ENCODE results near the gene IRF4. TPM values are rescaled to one million over a fixed set of nuclear protein-coding genes. Genes with fewer than 3 reads are reported as not detected.
A peak's percentile ranks its signal among the peaks of the same experiment; 100 is the strongest.

The IRF4 gene
- total RNA-seq, 1 experiment from 2014 or later, result 0.72 TPM

- ATAC-seq, result no peak
- DNase-seq (ENCODE audit: low read depth, low spot score), result no peak
- ChIA-PET CTCF (no interaction called here), POLR2A (no interaction called here)
- Histone ChIP-seq H3K9me3 (ENCODE audit: control insufficient read depth, insufficient read depth, low read depth, low read length) (0 out of 2 replicates have a peak, but pooled peaks cover 3% of the 10 kb centered on the region), H3K4me1 (ENCODE audit: control insufficient read depth, insufficient read depth, low read length) (no peaks in the 10 kb centered on the region), H3K27ac (ENCODE audit: low read length) (no peak overlapping the region), H3K4me3 (ENCODE audit: low read depth in 2 of 2, low read length in 2 of 2) (no peak overlapping the region), H3K27me3 (ENCODE audit: control insufficient read depth, insufficient read depth, low read length) (peaks cover 4% of the 10 kb centered on the region), H3K36me3 (ENCODE audit: control insufficient read depth, insufficient read depth, low read length) (no peaks in the 10 kb centered on the region)
- in situ Hi-C loops (cut with HindIII; ENCODE audit: low pct_unique_long_range_greater_than_20kb, low sequenced_read_pairs) (no loop called here), intact Hi-C loops (cut with micrococcal nuclease; ENCODE audit: unreplicated experiment) (no loop called here)
- no TSS peak for BruUV-seq (replicated peaks)
- no peak for TF ChIP-seq TCF7L2 (IDR thresholded peaks at IDR 0.05; ENCODE audit: low read depth, low read length)
These were observed 13.3 kb downstream of the IRF4 start for GRCh38 chr6:404685-405423.

GRCh38 chr6:408148-408547 is 16.6 kb downstream of the IRF4 start:
- CTCF ChIA-PET, result no interaction called here
- no TSS peak for BruUV-seq (replicated peaks)
- no peak for ATAC-seq

DNA sequence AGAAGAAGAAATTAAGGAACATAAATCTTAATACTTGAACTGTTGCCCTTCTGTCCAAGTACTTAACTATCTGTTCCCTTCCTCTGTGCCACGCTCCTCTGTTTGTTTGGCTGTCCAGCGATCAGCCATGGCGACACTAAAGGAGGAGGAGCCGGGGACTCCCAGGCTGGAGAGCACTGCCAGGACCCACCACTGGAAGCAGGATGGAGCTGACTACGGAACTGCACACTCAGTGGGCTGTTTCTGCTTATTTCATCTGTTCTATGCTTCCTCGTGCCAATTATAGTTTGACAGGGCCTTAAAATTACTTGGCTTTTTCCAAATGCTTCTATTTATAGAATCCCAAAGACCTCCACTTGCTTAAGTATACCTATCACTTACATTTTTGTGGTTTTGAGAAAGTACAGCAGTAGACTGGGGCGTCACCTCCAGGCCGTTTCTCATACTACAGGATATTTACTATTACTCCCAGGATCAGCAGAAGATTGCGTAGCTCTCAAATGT is 17.1 kb downstream of the IRF4 start:
- POLR2A ChIA-PET, result no interaction called here
- intact Hi-C loops (cut with micrococcal nuclease; ENCODE audit: unreplicated experiment), result no loop called here

More at GRCh38 chr6:408148-408547, 16.6 kb downstream of the IRF4 start:
- intact Hi-C loops (cut with micrococcal nuclease; ENCODE audit: unreplicated experiment), result no loop called here
- 0 out of 2 replicates have a peak, but pooled peaks cover 3% of the 10 kb centered on the region for H3K9me3 ChIP-seq (ENCODE audit: control insufficient read depth, insufficient read depth, low read depth, low read length)
- no peak overlapping the region for H3K4me3 ChIP-seq (ENCODE audit: low read depth in 2 of 2, low read length in 2 of 2)
- no peak overlapping the region for H3K27ac ChIP-seq (ENCODE audit: low read length)
- peaks cover 9% of the 10 kb centered on the region for H3K27me3 ChIP-seq (ENCODE audit: control insufficient read depth, insufficient read depth, low read length)
- no peak for TF ChIP-seq SIN3A (IDR thresholded peaks at IDR 0.05; ENCODE audit: borderline replicate concordance, insufficient read depth, low read depth, low read length)
- TF ChIP-seq, protein P1, sequence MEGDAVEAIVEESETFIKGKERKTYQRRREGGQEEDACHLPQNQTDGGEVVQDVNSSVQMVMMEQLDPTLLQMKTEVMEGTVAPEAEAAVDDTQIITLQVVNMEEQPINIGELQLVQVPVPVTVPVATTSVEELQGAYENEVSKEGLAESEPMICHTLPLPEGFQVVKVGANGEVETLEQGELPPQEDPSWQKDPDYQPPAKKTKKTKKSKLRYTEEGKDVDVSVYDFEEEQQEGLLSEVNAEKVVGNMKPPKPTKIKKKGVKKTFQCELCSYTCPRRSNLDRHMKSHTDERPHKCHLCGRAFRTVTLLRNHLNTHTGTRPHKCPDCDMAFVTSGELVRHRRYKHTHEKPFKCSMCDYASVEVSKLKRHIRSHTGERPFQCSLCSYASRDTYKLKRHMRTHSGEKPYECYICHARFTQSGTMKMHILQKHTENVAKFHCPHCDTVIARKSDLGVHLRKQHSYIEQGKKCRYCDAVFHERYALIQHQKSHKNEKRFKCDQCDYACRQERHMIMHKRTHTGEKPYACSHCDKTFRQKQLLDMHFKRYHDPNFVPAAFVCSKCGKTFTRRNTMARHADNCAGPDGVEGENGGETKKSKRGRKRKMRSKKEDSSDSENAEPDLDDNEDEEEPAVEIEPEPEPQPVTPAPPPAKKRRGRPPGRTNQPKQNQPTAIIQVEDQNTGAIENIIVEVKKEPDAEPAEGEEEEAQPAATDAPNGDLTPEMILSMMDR (IDR thresholded peaks at IDR 0.05), result no peak
- in situ Hi-C loops (cut with HindIII; ENCODE audit: low pct_unique_long_range_greater_than_20kb, low sequenced_read_pairs), result no loop called here
- H3K36me3 ChIP-seq (ENCODE audit: control insufficient read depth, insufficient read depth, low read length), result no peaks in the 10 kb centered on the region
- DNase-seq (ENCODE audit: low read depth, low spot score), result no peak
- no peaks in the 10 kb centered on the region for H3K4me1 ChIP-seq (ENCODE audit: control insufficient read depth, insufficient read depth, low read length)
- POLR2A ChIA-PET, result no interaction called here

More for the DNA sequence above, 17.1 kb downstream of the IRF4 start:
- Histone ChIP-seq H3K4me3 (ENCODE audit: low read depth in 2 of 2, low read length in 2 of 2) (no peak overlapping the region), H3K27me3 (ENCODE audit: control insufficient read depth, insufficient read depth, low read length) (peaks cover 9% of the 10 kb centered on the region; the same call in 1 of the 2 replicates), H3K4me1 (ENCODE audit: control insufficient read depth, insufficient read depth, low read length) (no peaks in the 10 kb centered on the region), H3K27ac (ENCODE audit: low read length) (no peak overlapping the region), H3K36me3 (ENCODE audit: control insufficient read depth, insufficient read depth, low read length) (no peaks in the 10 kb centered on the region), H3K9me3 (ENCODE audit: control insufficient read depth, insufficient read depth, low read depth, low read length) (0 out of 2 replicates have a peak, but pooled peaks cover 3% of the 10 kb centered on the region)
- peak; percentile 56; the same call in 1 of the 2 replicates for ATAC-seq
- in situ Hi-C loops (cut with HindIII; ENCODE audit: low pct_unique_long_range_greater_than_20kb, low sequenced_read_pairs), result no loop called here
- TF ChIP-seq SIN3A (IDR thresholded peaks at IDR 0.05; ENCODE audit: borderline replicate concordance, insufficient read depth, low read depth, low read length), result no peak
- TF ChIP-seq, protein P1 (IDR thresholded peaks at IDR 0.05), result no peak; the same call in 1 of the 2 replicates
- TF ChIP-seq POLR2AphosphoS5 (IDR thresholded peaks at IDR 0.05; ENCODE audit: low read depth, low read length), result no peak
- no peak for TF ChIP-seq TCF7L2 (IDR thresholded peaks at IDR 0.05; ENCODE audit: low read depth, low read length)
- no TSS peak for BruUV-seq (replicated peaks)
- CTCF ChIA-PET, result no interaction called here
- no peak for DNase-seq (ENCODE audit: low read depth, low spot score)

All from Panc1 (cell line).